ENCODE measurements around the gene PRRG4.
A peak's percentile ranks its signal among the peaks of the same experiment; 100 is the strongest.

PRRG4 gene

DNA sequence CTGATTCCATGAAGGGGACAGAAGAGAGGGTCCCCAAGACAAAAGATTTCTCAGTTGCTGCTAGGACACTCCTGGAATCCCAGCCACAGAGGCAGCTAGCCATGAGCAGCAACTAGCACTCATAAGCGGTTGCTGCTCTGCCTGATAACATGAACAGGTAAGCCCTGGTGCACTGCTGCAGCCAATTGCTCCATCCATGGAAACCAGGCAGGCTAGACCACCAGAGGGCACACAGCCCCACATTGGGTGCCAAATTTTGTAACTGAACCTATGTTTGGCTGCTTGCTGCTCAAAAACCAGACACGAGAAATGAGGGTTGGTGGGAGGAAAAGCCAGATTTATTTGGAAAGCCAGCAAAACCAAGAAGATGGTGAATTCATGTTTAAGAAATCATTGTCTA is 40.9 kb downstream of the PRRG4 start:
- Histone ChIP-seq H3K27ac (ENCODE audit: poor library complexity, severe bottlenecking) (no peak overlapping the region), H3K27me3 (ENCODE audit: insufficient read depth, poor library complexity, severe bottlenecking) (no peaks in the 10 kb centered on the region), H3K36me3 (ENCODE audit: low read depth) (no peaks in the 10 kb centered on the region), H3K9me3 (ENCODE audit: severe bottlenecking) (no peaks in the 10 kb centered on the region), H3K4me1 (ENCODE audit: insufficient read depth, poor library complexity, severe bottlenecking) (no peaks in the 10 kb centered on the region), H3K4me3 (ENCODE audit: severe bottlenecking) (no peak overlapping the region)
- DNase-seq (ENCODE audit: low spot score) (no peak), ATAC-seq (ENCODE audit: low read depth) (peak; percentile 58; the same call in 2 of the 3 replicates)
- TF ChIP-seq, protein P1, sequence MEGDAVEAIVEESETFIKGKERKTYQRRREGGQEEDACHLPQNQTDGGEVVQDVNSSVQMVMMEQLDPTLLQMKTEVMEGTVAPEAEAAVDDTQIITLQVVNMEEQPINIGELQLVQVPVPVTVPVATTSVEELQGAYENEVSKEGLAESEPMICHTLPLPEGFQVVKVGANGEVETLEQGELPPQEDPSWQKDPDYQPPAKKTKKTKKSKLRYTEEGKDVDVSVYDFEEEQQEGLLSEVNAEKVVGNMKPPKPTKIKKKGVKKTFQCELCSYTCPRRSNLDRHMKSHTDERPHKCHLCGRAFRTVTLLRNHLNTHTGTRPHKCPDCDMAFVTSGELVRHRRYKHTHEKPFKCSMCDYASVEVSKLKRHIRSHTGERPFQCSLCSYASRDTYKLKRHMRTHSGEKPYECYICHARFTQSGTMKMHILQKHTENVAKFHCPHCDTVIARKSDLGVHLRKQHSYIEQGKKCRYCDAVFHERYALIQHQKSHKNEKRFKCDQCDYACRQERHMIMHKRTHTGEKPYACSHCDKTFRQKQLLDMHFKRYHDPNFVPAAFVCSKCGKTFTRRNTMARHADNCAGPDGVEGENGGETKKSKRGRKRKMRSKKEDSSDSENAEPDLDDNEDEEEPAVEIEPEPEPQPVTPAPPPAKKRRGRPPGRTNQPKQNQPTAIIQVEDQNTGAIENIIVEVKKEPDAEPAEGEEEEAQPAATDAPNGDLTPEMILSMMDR (IDR thresholded peaks at IDR 0.05; ENCODE audit: poor library complexity, severe bottlenecking): peak; percentile 42

DNA sequence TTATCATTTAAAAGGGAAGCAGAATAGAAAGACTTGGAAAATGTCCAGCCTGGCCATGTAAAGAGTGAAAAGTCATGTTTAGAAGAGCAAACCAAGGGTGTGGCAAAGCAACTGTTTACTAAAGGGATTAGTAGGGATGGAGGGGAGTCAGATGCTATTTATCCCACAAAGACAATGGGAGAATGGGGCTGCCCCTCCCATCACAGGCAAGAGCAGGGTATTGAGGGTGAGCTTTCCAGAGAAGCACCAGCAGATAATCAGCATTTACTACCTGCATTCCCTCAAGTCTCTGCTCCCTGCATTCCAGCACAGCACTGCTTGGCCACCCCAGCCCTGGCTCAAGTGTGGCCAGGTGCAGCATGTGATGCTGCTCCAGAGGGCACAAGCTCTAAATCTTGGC is 44.4 kb downstream of the PRRG4 start:
- TF ChIP-seq, protein P1 (IDR thresholded peaks at IDR 0.05; ENCODE audit: poor library complexity, severe bottlenecking): no peak
- no peaks in the 10 kb centered on the region for H3K27me3 ChIP-seq (ENCODE audit: insufficient read depth, poor library complexity, severe bottlenecking)
- H3K4me3 ChIP-seq (ENCODE audit: severe bottlenecking): no peak overlapping the region
- H3K36me3 ChIP-seq (ENCODE audit: low read depth): no peaks in the 10 kb centered on the region
- no peak for ATAC-seq (ENCODE audit: low read depth)
- no peaks in the 10 kb centered on the region for H3K9me3 ChIP-seq (ENCODE audit: severe bottlenecking)
- no peak for DNase-seq (ENCODE audit: low spot score)
- H3K4me1 ChIP-seq (ENCODE audit: insufficient read depth, poor library complexity, severe bottlenecking): no peaks in the 10 kb centered on the region
- H3K27ac ChIP-seq (ENCODE audit: poor library complexity, severe bottlenecking): no peak overlapping the region

DNA sequence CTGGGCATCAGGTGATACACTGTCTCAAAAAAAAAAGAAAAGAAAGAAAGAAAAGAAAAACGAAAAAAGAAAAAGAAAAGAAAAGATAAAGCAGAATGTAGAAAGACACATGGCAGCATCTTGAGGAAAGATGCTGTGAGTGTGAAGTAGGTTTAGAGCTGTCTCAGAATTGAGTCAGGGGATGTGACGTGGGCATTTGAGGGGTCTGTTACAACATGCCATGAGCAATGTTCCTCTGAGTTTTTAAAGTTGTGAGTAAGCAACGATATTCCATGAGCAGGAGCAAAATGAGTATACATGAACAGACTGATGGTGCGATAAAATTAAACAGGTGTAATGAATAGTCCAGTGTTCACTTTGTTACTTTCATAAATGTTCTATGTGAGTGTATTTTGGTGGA is 51.6 kb downstream of the PRRG4 start:
- Histone ChIP-seq H3K27ac (ENCODE audit: poor library complexity, severe bottlenecking) (no peak overlapping the region), H3K4me3 (ENCODE audit: severe bottlenecking) (no peak overlapping the region), H3K27me3 (ENCODE audit: insufficient read depth, poor library complexity, severe bottlenecking) (no peaks in the 10 kb centered on the region), H3K36me3 (ENCODE audit: low read depth) (no peaks in the 10 kb centered on the region), H3K4me1 (ENCODE audit: insufficient read depth, poor library complexity, severe bottlenecking) (no peaks in the 10 kb centered on the region), H3K9me3 (ENCODE audit: severe bottlenecking) (no peaks in the 10 kb centered on the region)
- ATAC-seq (ENCODE audit: low read depth) (peak; percentile 73), DNase-seq (ENCODE audit: low spot score) (no peak)
- TF ChIP-seq, protein P1 (IDR thresholded peaks at IDR 0.05; ENCODE audit: poor library complexity, severe bottlenecking): no peak

DNA sequence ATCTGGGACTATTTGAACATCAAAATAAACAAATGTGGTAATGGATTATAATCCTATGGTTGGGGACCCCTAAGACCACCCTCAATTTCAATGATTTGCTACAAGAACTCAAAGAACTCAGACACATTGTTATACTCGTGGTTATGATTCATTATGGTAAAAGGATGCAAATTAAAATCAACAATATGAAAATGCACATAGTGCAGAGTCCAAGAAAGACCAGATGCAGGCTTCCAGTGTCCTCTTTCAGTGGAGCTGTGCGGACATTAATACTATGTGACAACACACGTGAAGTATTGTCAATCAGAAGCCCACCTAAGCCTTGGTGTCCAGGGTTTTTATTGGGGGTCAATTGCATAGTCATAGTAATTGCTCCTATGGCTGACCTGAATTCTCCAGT is 53.7 kb downstream of the PRRG4 start:
- no peaks in the 10 kb centered on the region for H3K9me3 ChIP-seq (ENCODE audit: severe bottlenecking)
- H3K36me3 ChIP-seq (ENCODE audit: low read depth): no peaks in the 10 kb centered on the region
- no peak overlapping the region for H3K27ac ChIP-seq (ENCODE audit: poor library complexity, severe bottlenecking)
- ATAC-seq (ENCODE audit: low read depth): no peak
- H3K4me1 ChIP-seq (ENCODE audit: insufficient read depth, poor library complexity, severe bottlenecking): no peaks in the 10 kb centered on the region
- no peaks in the 10 kb centered on the region for H3K27me3 ChIP-seq (ENCODE audit: insufficient read depth, poor library complexity, severe bottlenecking)
- TF ChIP-seq, protein P1 (IDR thresholded peaks at IDR 0.05; ENCODE audit: poor library complexity, severe bottlenecking): no peak
- no peak overlapping the region for H3K4me3 ChIP-seq (ENCODE audit: severe bottlenecking)
- DNase-seq (ENCODE audit: low spot score): no peak

DNA sequence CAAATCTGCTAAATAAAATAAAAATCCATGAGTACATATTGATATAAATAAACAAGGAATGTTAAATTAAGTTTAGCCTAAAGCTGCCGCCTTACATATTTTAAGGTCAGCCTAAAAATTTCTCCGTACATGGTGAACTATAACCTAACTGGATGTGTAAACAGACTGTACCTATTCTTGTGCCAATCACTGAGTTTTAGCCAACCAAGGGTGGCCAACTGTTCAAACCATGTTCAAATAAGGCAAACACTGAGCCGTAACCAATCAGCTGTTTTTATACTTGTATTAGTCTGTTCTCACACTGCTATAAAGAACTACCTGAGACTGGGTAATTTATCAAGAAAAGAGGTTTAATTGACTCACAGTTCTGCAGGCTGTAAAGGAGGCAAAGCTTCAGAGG is 54.3 kb downstream of the PRRG4 start:
- Histone ChIP-seq H3K9me3 (ENCODE audit: severe bottlenecking) (no peaks in the 10 kb centered on the region), H3K4me3 (ENCODE audit: severe bottlenecking) (no peak overlapping the region), H3K27ac (ENCODE audit: poor library complexity, severe bottlenecking) (no peak overlapping the region), H3K27me3 (ENCODE audit: insufficient read depth, poor library complexity, severe bottlenecking) (no peaks in the 10 kb centered on the region), H3K4me1 (ENCODE audit: insufficient read depth, poor library complexity, severe bottlenecking) (no peaks in the 10 kb centered on the region), H3K36me3 (ENCODE audit: low read depth) (no peaks in the 10 kb centered on the region)
- ATAC-seq (ENCODE audit: low read depth) (no peak), DNase-seq (ENCODE audit: low spot score) (no peak)
- TF ChIP-seq, protein P1 (IDR thresholded peaks at IDR 0.05; ENCODE audit: poor library complexity, severe bottlenecking): no peak
